ENCODE measurements around the gene PTPRG. TPM values are rescaled to one million over a fixed set of nuclear protein-coding genes. Genes with fewer than 3 reads are reported as not detected.

PTPRG gene
- total and polyA plus RNA-seq, 2 donors (not counting 3 experiments of a cell fraction or from before 2014, with no cell fraction given), result 8.9 to 39.1 TPM

- Histone ChIP-seq H3K27ac (ENCODE audit: insufficient read depth, low read depth, low read length) (no peak overlapping the region), H3K27me3 (ENCODE audit: control insufficient read depth in 2 of 2, insufficient read depth in 2 of 2, low read length in 2 of 2) (no peaks in the 10 kb centered on the region), H3K79me2 (ENCODE audit: control insufficient read depth, insufficient read depth, low read length) (no peaks in the 10 kb centered on the region), H3K9me1 (replicated peaks; ENCODE audit: control insufficient read depth, extremely low read depth, insufficient read depth, low read length) (no peaks in the 10 kb centered on the region), H3K36me3 (ENCODE audit: control insufficient read depth in 2 of 2, extremely low read depth in 1 of 2, insufficient read depth in 2 of 2, low read length in 2 of 2) (no peaks in the 10 kb centered on the region), H3K9ac (replicated peaks; ENCODE audit: extremely low read depth, insufficient read depth, low read length) (no peak overlapping the region), H3K4me3 (replicated peaks in 1 of 3; ENCODE audit: insufficient read depth in 1 of 3, low read depth in 1 of 3, low read length in 3 of 3) (no peak overlapping the region), H3K4me2 (ENCODE audit: insufficient read depth, low read length) (no peak overlapping the region), H3K4me1 (ENCODE audit: control insufficient read depth, extremely low read depth, insufficient read depth, low read length) (peaks cover 6% of the 10 kb centered on the region), H2AFZ (ENCODE audit: low read depth, low read length) (no peak overlapping the region), H3K9me3 (replicated peaks; ENCODE audit: control insufficient read depth, insufficient read depth, low read length) (no peaks in the 10 kb centered on the region), H4K20me1 (replicated peaks; ENCODE audit: control insufficient read depth, extremely low read depth, insufficient read depth, low read length) (no peaks in the 10 kb centered on the region)
- no TSS peak for BruUV-seq (replicated peaks)
- ChIA-PET CTCF (interaction anchor here (0.6 to 1.5 kb wide), 3 partner anchors 14 to 439 kb away, joined by 3 to 5 read pairs (median 4); no protein-coding TSS in a partner anchor), POLR2A (no interaction called here)
- FAIRE-seq (no peak), DNase-seq (ENCODE audit: low read depth, low spot score) (no peak)
- dilution Hi-C loops (cut with MboI; ENCODE audit: extremely low pct_ligation_motif_present, low sequenced_read_pairs), result no loop called here
- no peak for TF ChIP-seq GATA2 (IDR thresholded peaks at IDR 0.05; ENCODE audit: insufficient read depth, insufficient read length, low read depth, low read length)
- no peak for TF ChIP-seq JUN (IDR thresholded peaks at IDR 0.05; ENCODE audit: borderline replicate concordance, insufficient read depth, insufficient read length, low read depth)
- no peak for TF ChIP-seq MYC (IDR thresholded peaks at IDR 0.05; ENCODE audit: low read depth, low read length)
- no peak for TF ChIP-seq CTCF (IDR thresholded peaks at IDR 0.05; ENCODE audit: extremely low read depth in 1 of 2, insufficient read depth in 1 of 2, low read depth in 1 of 2, low read length in 2 of 2)
- no peak for TF ChIP-seq MAX (IDR thresholded peaks at IDR 0.05; ENCODE audit: insufficient read depth, insufficient read length)
- TF ChIP-seq EZH2 (IDR thresholded peaks at IDR 0.05; ENCODE audit: borderline replicate concordance, low read depth, low read length, severe bottlenecking), result no peak
- TF ChIP-seq FOS (IDR thresholded peaks at IDR 0.05; ENCODE audit: borderline replicate concordance, insufficient read depth, low read length), result no peak
- intact Hi-C loops (cut with micrococcal nuclease), result no loop called here
These were observed 588.6 kb downstream of the PTPRG start for GRCh38 chr3:62149962-62150361.
